NCI-H2107 treated with DMSO at 0.1 percent for 48 hours (cell line): ENCODE measurements around the gene GRAMD1B.

Experiments
- DNase-seq: peaks from one replicate; lab custom pipeline; 2025; ENCODE audit not compliant: unreplicated experiment; lab: John Stamatoyannopoulos, UW

Gene GRAMD1B

DNA sequence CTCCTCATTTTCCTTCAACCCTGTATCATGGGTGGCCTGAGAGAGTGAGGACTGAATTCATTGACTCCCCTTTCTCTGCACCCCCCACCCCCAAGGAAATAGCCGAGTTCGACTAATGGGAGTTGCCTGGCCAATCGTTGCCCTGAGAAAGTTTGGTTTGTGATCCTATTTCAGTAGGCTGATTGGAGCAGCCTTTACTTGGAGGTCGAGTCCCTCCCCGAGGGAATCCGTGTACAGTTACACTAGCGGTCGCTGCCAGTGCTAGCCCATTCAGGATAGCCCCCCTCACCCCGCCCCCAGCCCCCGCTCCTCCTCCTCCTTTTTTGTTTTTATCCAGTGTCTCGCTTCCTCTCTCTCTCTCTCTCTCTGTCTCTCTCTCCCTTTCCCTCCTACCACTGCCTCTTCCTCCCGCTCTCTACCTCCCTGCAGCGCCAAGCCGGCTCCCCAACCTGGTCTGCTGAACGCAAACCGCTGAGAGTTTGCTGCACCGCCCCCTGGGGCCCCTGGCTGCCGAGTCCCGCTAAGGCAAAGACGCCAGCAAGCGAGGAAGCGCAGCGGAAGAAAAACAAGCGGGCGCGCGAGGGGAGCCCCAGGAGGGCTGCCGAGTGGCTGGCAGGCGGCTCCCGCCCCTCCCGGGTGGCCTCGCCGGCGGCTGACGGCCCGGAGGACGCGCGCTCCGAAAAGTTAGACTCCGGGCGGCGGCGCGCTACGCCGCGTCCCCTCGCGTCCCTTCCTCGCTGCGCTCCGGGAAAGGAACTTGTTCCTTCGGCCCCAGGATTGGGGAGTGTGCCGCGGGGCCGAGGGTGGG is at the start of gene GRAMD1B:
GRAMD1B (plus strand) TSS at position 357 of the 808 bp plus-strand sequence. CDS start 524 bp downstream, outside the sequence.
- DNase-seq, result peak; percentile 50

DNA sequence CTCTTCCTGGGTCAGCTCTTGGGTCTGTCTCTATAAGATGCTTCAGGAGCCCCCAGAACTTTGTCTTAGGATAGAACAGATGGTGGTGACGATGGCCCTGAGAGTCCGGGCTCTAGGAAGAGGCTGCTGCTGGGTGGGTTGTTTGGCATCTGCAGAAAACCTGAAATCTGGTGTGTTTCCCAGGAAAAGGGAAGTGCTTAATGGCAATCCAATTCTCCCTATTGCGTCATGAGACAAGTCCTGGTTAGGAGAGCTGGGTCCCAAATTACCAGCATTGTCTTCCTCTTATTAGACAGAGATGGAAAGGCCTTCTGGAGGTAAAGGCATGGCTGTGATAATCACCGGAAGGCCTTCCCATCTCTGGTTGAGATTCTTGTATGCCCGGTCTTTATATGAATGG is 48.9 kb upstream of the GRAMD1B start:
- DNase-seq, result no peak

- no peak for DNase-seq
Observed at GRCh38 chr11:123381817-123382554, 48.1 kb upstream of the GRAMD1B start.

GRCh38 chr11:123382555-123383074 is 47.5 kb upstream of the GRAMD1B start:
- no peak for DNase-seq

GRCh38 chr11:123384116-123384515 is 46.0 kb upstream of the GRAMD1B start:
- no peak for DNase-seq

DNA sequence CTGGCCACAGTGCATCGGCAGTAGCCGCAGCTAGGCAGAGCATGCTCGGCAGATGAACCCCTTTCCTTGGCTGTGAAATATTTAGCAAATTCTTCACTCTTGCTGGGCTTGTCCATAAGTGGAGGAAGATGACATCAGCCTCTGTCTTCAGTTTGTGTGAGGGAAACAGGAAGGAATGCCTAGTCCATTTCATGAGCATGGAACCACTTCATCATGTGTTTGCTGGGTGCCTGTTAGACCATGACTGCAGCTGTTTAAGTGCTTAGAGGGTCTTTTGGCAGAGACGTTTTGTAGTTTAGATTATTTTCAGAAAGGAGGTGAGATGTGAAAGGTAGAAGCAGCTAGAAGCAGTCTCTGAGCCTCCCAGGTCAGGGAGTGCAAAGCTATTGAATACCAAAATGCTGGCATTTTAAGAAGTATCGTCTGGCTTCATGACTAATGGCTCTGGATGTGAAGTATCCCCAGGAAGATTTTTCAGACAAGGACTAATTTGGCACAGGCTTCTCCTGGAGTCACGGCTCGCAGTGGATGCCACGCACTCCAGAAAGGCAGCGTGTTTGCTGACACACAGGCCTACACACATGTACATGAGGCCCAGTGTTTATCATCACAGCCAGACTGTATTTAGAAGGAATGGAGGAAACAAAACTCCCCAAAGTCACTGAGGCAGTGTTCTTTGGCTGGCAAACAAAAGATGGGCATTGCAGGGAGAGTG is 43.1 kb upstream of the GRAMD1B start:
- DNase-seq, result no peak

- no peak for DNase-seq
Observed at GRCh38 chr11:123388640-123389039, 41.4 kb upstream of the GRAMD1B start.

DNA sequence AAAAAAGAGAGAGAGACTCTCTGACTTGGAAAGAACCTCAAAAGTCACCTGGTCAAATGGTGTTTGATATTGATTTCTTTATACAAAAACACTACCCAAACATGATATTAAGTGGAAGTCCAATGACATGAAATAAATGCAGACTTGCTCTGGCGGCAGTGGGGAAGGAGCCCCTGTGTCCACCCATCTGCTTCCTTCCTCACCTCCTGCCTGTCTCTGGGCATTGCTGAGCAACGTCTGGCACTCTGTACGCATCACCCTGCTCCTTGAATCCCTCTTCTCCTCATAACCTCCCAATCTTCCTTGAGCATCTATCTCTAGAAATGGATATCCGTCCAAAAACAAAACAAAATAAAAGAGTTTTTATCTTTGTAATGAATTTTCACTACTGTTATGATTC is 39.9 kb upstream of the GRAMD1B start:
- no peak for DNase-seq

- DNase-seq, result no peak
Observed at GRCh38 chr11:123391646-123392348, 38.3 kb upstream of the GRAMD1B start.

- no peak for DNase-seq
Observed at GRCh38 chr11:123392431-123392830, 37.6 kb upstream of the GRAMD1B start.

- DNase-seq, result no peak
Observed at GRCh38 chr11:123392844-123393243, 37.2 kb upstream of the GRAMD1B start.

DNA sequence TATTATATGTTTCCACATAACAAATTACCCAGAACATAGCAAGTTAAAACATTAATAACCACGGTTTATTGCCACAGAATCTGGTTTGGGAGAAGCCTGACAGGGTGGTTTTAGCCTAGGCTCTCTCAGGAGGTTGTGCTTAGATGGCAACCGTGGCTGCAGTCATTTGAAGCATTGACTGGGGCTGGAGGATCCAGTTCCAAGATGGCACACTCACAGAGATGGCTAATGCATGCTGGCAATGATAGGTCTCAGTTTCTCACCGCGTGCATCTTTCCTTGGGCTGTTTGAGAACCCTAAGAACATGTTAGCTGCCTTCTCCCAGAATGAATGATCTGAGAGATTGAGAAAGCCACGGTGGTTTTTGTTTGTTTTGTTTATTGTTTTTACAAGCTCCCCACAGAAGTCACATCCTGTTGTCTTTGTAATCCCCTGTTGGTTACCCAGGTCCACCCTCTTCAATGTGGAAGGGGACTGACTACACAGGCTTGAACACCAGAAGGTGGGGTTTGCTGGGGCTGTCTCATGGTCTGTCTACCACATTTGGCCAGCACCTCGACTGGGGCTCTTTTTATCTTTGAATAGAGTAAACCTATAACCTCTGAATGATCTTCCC is 36.6 kb upstream of the GRAMD1B start:
- no peak for DNase-seq

GRCh38 chr11:123404676-123405075 is 25.4 kb upstream of the GRAMD1B start:
- no peak for DNase-seq

DNA sequence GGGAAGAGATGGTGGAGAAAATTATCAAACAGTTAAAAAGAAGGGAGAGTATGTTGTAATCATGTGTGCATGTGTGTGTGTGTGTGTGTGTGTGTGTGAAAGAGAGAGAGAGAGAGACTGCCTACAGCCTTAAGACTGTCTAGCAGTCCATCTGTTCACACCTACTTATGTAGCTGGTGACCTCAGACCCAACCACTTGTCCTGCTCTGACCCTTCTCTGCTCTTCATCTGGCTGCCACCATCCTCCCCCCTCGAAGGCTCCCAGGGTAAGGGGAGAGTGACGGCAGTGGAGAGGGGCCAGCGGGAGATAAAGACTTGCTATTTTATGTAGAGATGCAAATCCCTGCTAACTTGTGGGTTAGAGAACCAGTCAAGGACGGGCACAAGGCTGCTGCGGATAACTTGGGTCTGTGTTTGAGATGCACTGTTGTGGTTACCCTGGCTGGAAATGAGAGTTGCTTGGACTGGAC is 24.9 kb upstream of the GRAMD1B start:
- DNase-seq, result no peak

GRCh38 chr11:123406441-123407129 is 23.5 kb upstream of the GRAMD1B start:
- no peak for DNase-seq

- DNase-seq, result peak; percentile 63
Observed at GRCh38 chr11:123407130-123407995, 22.7 kb upstream of the GRAMD1B start.

DNA sequence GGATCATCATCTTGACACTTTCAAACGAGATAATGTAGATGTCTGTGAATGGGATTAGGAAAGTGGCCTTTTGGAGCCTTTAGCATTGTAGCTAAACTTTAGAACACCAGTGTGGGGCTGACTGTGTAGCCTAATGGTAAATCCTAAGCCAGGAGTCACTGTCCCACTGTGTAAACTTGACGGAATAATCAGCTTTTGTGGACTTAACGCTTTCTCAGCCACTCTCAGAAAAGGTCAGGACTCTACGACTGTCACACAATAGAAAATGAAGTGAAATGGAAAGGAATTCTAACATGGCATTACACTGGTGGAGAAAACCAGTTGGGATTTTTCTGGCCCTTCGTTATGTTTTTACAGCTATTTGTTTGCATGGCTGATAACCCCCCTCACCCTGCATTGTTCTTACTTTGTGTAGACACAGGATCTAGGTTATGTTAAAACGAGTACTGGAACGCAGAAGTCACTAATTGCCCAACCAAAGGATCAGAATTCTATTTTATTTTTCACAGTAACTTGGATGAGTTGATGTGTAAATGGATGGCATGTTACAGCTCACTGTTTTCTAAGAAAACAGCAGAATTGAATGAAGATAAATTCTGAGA is 22.0 kb upstream of the GRAMD1B start:
- no peak for DNase-seq
